Activated CD8-positive, alpha-beta T cell treated with anti-CD3 and anti-CD28 coated beads for 36 hours (primary cell): ENCODE data around the gene CFAP141. TPM values are rescaled to one million over a fixed set of nuclear protein-coding genes. Genes with fewer than 3 reads are reported as not detected.
A peak's percentile ranks its signal among the peaks of the same experiment; 100 is the strongest.
"Not testable (repeated sequence)": the region's sequence is repeated elsewhere in the genome, so short reads cannot be mapped to it uniquely, and the experiment has no call there.

Experiments
- ATAC-seq: fragments of 200-7000 bp; cut with Tn5 transposase; one replicate; pipeline ENCODE4 v1.10.0; 2021; ENCODE audit warnings: mild to moderate bottlenecking, moderate library complexity
- CTCF ChIA-PET: fragments of 350-600 bp; sonication (Branson Sonifier 250); formaldehyde crosslinking; loops from one replicate; lab custom pipeline; 2021; ENCODE audit warnings: antibody characterized with exemption; lab: Charles Lee
- POLR2A ChIA-PET: fragments of 350-600 bp; sonication (Branson Sonifier 250); formaldehyde crosslinking; loops from one replicate; lab custom pipeline; 2021; ENCODE audit warnings: antibody characterized with exemption; lab: Charles Lee
- DNase-seq: peaks from one replicate; pipeline ENCODE4 v3.0.0-alpha.2; 2020
- H3K27ac Mint-ChIP-seq: one replicate; pipeline ENCODE4 v1.8.0; 2021; ENCODE audit warnings: mild to moderate bottlenecking, mixed read lengths
- H3K27me3 Mint-ChIP-seq: one replicate; pipeline ENCODE4 v1.8.0; 2021; ENCODE audit warnings: mixed read lengths
- H3K36me3 Mint-ChIP-seq: one replicate; pipeline ENCODE4 v1.8.0; 2021; ENCODE audit warnings: low read depth, mixed read lengths
- H3K4me1 Mint-ChIP-seq: one replicate; pipeline ENCODE4 v1.8.0; 2021; ENCODE audit warnings: low read depth, mixed read lengths
- H3K4me3 Mint-ChIP-seq: one replicate; pipeline ENCODE4 v1.8.0; 2021; ENCODE audit warnings: mild to moderate bottlenecking, moderate library complexity, mixed read lengths
- H3K9me3 Mint-ChIP-seq: one replicate; pipeline ENCODE4 v1.8.0; 2021; ENCODE audit warnings: mixed read lengths
- CTCF ChIP-seq: fragments of 200-600 bp; IDR thresholded peaks from one replicate; pipeline ENCODE4 v1.8.0; 2022; ENCODE audit warnings: antibody characterized with exemption, mild to moderate bottlenecking
- intact Hi-C: fragments of 100-400 bp; cut with micrococcal nuclease; formaldehyde crosslinking; loops from one replicate; pipeline ENCODE4 v1.10.0; 2022
- total RNA-seq, 2 experiments: library from RNA; stranded (reverse); gene quantifications; one replicate each; pipeline ENCODE4 v1.2.3, GENCODE V29; 2021

The CFAP141 gene
- total RNA-seq, 2 experiments from 2014 or later = not detected

- Mint-ChIP-seq H3K27me3 (no peaks in the 10 kb centered on the region), H3K9me3 (no peaks in the 10 kb centered on the region), H3K4me3 (no peak overlapping the region), H3K4me1 (peaks cover 39% of the 10 kb centered on the region), H3K36me3 (peaks cover 53% of the 10 kb centered on the region), H3K27ac (peak overlapping the region; percentile 72)
- DNase-seq (no peak), ATAC-seq (peak; percentile 71)
- intact Hi-C loops = no loop called here
- ChIA-PET POLR2A (interaction anchor here (0.7 to 0.9 kb wide), 3 partner anchors 8 to 110 kb away, joined by 3 read pairs; no protein-coding TSS in a partner anchor), CTCF (interaction anchor here (0.8 kb wide), 1 partner anchor 14 kb away, joined by 3 read pairs; no protein-coding TSS in a partner anchor)
- TF ChIP-seq CTCF = no peak
Measured at GRCh38 chr1:154213274-154213673, 7.1 kb upstream of the CFAP141 start.

GRCh38 chr1:154212083-154212482, 6.0 kb upstream of the CFAP141 start:
- DNase-seq (no peak), ATAC-seq (no peak)
- Mint-ChIP-seq H3K36me3 (peaks cover 49% of the 10 kb centered on the region), H3K4me1 (peaks cover 34% of the 10 kb centered on the region), H3K9me3 (no peaks in the 10 kb centered on the region), H3K27ac (peak overlapping the region; percentile 6), H3K4me3 (no peak overlapping the region), H3K27me3 (no peaks in the 10 kb centered on the region)
- intact Hi-C loops = no loop called here
- TF ChIP-seq CTCF = no peak
- POLR2A ChIA-PET = interaction anchor here (1.1 kb wide), 1 partner anchor 45 kb away, joined by 3 read pairs; no protein-coding TSS in a partner anchor
- CTCF ChIA-PET = interaction anchor here (3.9 kb wide), 1 partner anchor 13 kb away, joined by 19 read pairs; no protein-coding TSS in a partner anchor

- intact Hi-C loops = no loop called here
- Mint-ChIP-seq H3K36me3 (peaks cover 54% of the 10 kb centered on the region), H3K4me1 (peaks cover 39% of the 10 kb centered on the region), H3K4me3 (no peak overlapping the region), H3K27ac (peak overlapping the region; percentile 86), H3K9me3 (no peaks in the 10 kb centered on the region), H3K27me3 (no peaks in the 10 kb centered on the region)
- ATAC-seq = no peak
- ChIA-PET POLR2A (interaction anchor here (0.9 to 1.1 kb wide), 2 partner anchors 11 to 27 kb away, joined by 3 read pairs; a partner anchor contains a TSS), CTCF (interaction anchor here (3.9 kb wide), 1 partner anchor 10 kb away, joined by 19 read pairs; no protein-coding TSS in a partner anchor)
- no peak for TF ChIP-seq CTCF
- DNase-seq = no peak
Measured at GRCh38 chr1:154208677-154209388, 2.7 kb upstream of the CFAP141 start.

GRCh38 chr1:154207262-154207661, 1.1 kb upstream of the CFAP141 start:
- H3K27me3 Mint-ChIP-seq = no peaks in the 10 kb centered on the region
- ChIA-PET POLR2A (interaction anchor here (0.5 to 1.5 kb wide), 11 partner anchors 9 to 62 kb away, joined by 3 to 6 read pairs (median 3); a partner anchor contains a TSS), CTCF (interaction anchor here (1.1 to 1.6 kb wide), 3 partner anchors 8 to 144 kb away, joined by 3 to 5 read pairs (median 4); no protein-coding TSS in a partner anchor)
- peak overlapping the region; percentile 65 for H3K27ac Mint-ChIP-seq
- H3K9me3 Mint-ChIP-seq = no peaks in the 10 kb centered on the region
- no peak for TF ChIP-seq CTCF
- H3K36me3 Mint-ChIP-seq = peaks cover 43% of the 10 kb centered on the region
- intact Hi-C loops = no loop called here
- peaks cover 34% of the 10 kb centered on the region for H3K4me1 Mint-ChIP-seq
- DNase-seq = no peak
- ATAC-seq = no peak
- H3K4me3 Mint-ChIP-seq = no peak overlapping the region

GRCh38 chr1:154205778-154206177, 355 bp downstream of the CFAP141 start:
- Mint-ChIP-seq H3K36me3 (peaks cover 37% of the 10 kb centered on the region), H3K4me1 (peaks cover 34% of the 10 kb centered on the region), H3K27ac (peak overlapping the region; percentile 72)
- H3K27me3 Mint-ChIP-seq, intact Hi-C loops, ATAC-seq, H3K9me3 Mint-ChIP-seq, H3K4me3 Mint-ChIP-seq, CTCF ChIA-PET: not testable (repeated sequence)
- POLR2A ChIA-PET = interaction anchor here (1.9 kb wide), 1 partner anchor 66 kb away, joined by 6 read pairs; the partner anchor contains the start of gene HAX1
- peak; percentile 32 for DNase-seq
